ENCODE data around the gene VPS13D. TPM values are rescaled to one million over a fixed set of nuclear protein-coding genes. Genes with fewer than 3 reads are reported as not detected.

Gene VPS13D
- total and polyA plus RNA-seq, 2 experiments from 2014 or later, result 9.7 to 35.7 TPM

- Histone ChIP-seq H3K9me3 (ENCODE audit: low read depth) (no peaks in the 10 kb centered on the region), H3K27ac (no peak overlapping the region), H3K4me1 (ENCODE audit: low read depth) (peaks cover 4% of the 10 kb centered on the region), H3K4me3 (no peak overlapping the region), H3K36me3 (peaks cover 13% of the 10 kb centered on the region), H3K27me3 (no peaks in the 10 kb centered on the region)
- TF ChIP-seq, protein P1, sequence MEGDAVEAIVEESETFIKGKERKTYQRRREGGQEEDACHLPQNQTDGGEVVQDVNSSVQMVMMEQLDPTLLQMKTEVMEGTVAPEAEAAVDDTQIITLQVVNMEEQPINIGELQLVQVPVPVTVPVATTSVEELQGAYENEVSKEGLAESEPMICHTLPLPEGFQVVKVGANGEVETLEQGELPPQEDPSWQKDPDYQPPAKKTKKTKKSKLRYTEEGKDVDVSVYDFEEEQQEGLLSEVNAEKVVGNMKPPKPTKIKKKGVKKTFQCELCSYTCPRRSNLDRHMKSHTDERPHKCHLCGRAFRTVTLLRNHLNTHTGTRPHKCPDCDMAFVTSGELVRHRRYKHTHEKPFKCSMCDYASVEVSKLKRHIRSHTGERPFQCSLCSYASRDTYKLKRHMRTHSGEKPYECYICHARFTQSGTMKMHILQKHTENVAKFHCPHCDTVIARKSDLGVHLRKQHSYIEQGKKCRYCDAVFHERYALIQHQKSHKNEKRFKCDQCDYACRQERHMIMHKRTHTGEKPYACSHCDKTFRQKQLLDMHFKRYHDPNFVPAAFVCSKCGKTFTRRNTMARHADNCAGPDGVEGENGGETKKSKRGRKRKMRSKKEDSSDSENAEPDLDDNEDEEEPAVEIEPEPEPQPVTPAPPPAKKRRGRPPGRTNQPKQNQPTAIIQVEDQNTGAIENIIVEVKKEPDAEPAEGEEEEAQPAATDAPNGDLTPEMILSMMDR (IDR thresholded peaks at IDR 0.05; ENCODE audit: low read depth, low read length), result no peak
- no peak for DNase-seq (ENCODE audit: low read depth in 1 of 2, low spot score in 1 of 2)
Observed at GRCh38 chr1:12413664-12414410, 184.0 kb downstream of the VPS13D start.

GRCh38 chr1:12414444-12415018 lies 184.7 kb downstream of the VPS13D start:
- Histone ChIP-seq H3K36me3 (peaks cover 13% of the 10 kb centered on the region), H3K4me3 (no peak overlapping the region), H3K27ac (no peak overlapping the region), H3K27me3 (no peaks in the 10 kb centered on the region), H3K4me1 (ENCODE audit: low read depth) (no peaks in the 10 kb centered on the region), H3K9me3 (ENCODE audit: low read depth) (no peaks in the 10 kb centered on the region)
- DNase-seq (ENCODE audit: low read depth in 1 of 2, low spot score in 1 of 2), result no peak
- TF ChIP-seq, protein P1 (IDR thresholded peaks at IDR 0.05; ENCODE audit: low read depth, low read length), result no peak

- peaks cover 13% of the 10 kb centered on the region for H3K36me3 ChIP-seq
- H3K27me3 ChIP-seq, result no peaks in the 10 kb centered on the region
- no peak overlapping the region for H3K27ac ChIP-seq
- no peaks in the 10 kb centered on the region for H3K9me3 ChIP-seq (ENCODE audit: low read depth)
- no peaks in the 10 kb centered on the region for H3K4me1 ChIP-seq (ENCODE audit: low read depth)
- DNase-seq (ENCODE audit: low read depth in 1 of 2, low spot score in 1 of 2), result no peak
- TF ChIP-seq, protein P1 (IDR thresholded peaks at IDR 0.05; ENCODE audit: low read depth, low read length), result no peak
- no peak overlapping the region for H3K4me3 ChIP-seq
Observed at GRCh38 chr1:12415038-12415466, 185.2 kb downstream of the VPS13D start.

GRCh38 chr1:12416101-12416500 lies 186.3 kb downstream of the VPS13D start:
- no peaks in the 10 kb centered on the region for H3K9me3 ChIP-seq (ENCODE audit: low read depth)
- no peak overlapping the region for H3K27ac ChIP-seq
- H3K4me3 ChIP-seq, result no peak overlapping the region
- peaks cover 13% of the 10 kb centered on the region for H3K36me3 ChIP-seq
- H3K27me3 ChIP-seq, result no peaks in the 10 kb centered on the region
- DNase-seq (ENCODE audit: low read depth in 1 of 2, low spot score in 1 of 2), result no peak
- TF ChIP-seq, protein P1 (IDR thresholded peaks at IDR 0.05; ENCODE audit: low read depth, low read length), result no peak
- no peaks in the 10 kb centered on the region for H3K4me1 ChIP-seq (ENCODE audit: low read depth)

- no peak overlapping the region for H3K27ac ChIP-seq
- DNase-seq (ENCODE audit: low read depth in 1 of 2, low spot score in 1 of 2), result no peak
- H3K4me3 ChIP-seq, result no peak overlapping the region
- no peaks in the 10 kb centered on the region for H3K9me3 ChIP-seq (ENCODE audit: low read depth)
- H3K36me3 ChIP-seq, result peaks cover 13% of the 10 kb centered on the region
- TF ChIP-seq, protein P1 (IDR thresholded peaks at IDR 0.05; ENCODE audit: low read depth, low read length), result no peak
- no peaks in the 10 kb centered on the region for H3K4me1 ChIP-seq (ENCODE audit: low read depth)
- H3K27me3 ChIP-seq, result no peaks in the 10 kb centered on the region
Observed at GRCh38 chr1:12416744-12417143, 186.9 kb downstream of the VPS13D start.
